Naive B cell (primary cell): ENCODE results near the gene CAMTA1. TPM values are rescaled to one million over a fixed set of nuclear protein-coding genes. Genes with fewer than 3 reads are reported as not detected.

ENCODE experiments used
- ATAC-seq, 2 donors: fragments of 150-1000 bp; cut with Tn5 transposase; 2 replicates each; pipeline ENCODE4 v1.10.0; 2021; ENCODE audit warnings: low read depth in 2 of 2, mild to moderate bottlenecking in 2 of 2, moderate library complexity in 2 of 2
- DNase-seq: peaks from one replicate; pipeline ENCODE4 v3.0.0; 2022
- H3K27ac Mint-ChIP-seq, 6 donors: one replicate each; pipeline ENCODE4 v1.8.0; 2020 to 2022; ENCODE audit warnings: mild to moderate bottlenecking in 6 of 6, mixed read lengths in 6 of 6, moderate library complexity in 5 of 6, inconsistent platforms in 2 of 6
- H3K27me3 Mint-ChIP-seq, 3 donors: one replicate each; pipeline ENCODE4 v1.8.0; 2021 to 2022; ENCODE audit warnings: mixed read lengths in 3 of 3, mild to moderate bottlenecking in 1 of 3
- H3K36me3 Mint-ChIP-seq, 2 donors: one replicate each; pipeline ENCODE4 v1.8.0; 2020 to 2022; ENCODE audit warnings: mixed read lengths in 2 of 2, inconsistent platforms in 1 of 2, mild to moderate bottlenecking in 1 of 2
- H3K4me1 Mint-ChIP-seq, 3 donors: one replicate each; pipeline ENCODE4 v1.8.0; 2020 to 2022; ENCODE audit warnings: mixed read lengths in 3 of 3, inconsistent platforms in 1 of 3, mild to moderate bottlenecking in 1 of 3, moderate library complexity in 1 of 3
- H3K4me3 Mint-ChIP-seq, 8 donors: one replicate each; pipeline ENCODE4 v1.8.0; 2020 to 2022; ENCODE audit warnings: mild to moderate bottlenecking in 8 of 8, mixed read lengths in 8 of 8, moderate library complexity in 8 of 8, inconsistent platforms in 2 of 8
- H3K9me3 Mint-ChIP-seq, 7 donors: one replicate each; pipeline ENCODE4 v1.8.0; 2020 to 2022; ENCODE audit warnings: mixed read lengths in 7 of 7, mild to moderate bottlenecking in 5 of 7, inconsistent platforms in 2 of 7, moderate library complexity in 1 of 7
- polyA plus RNA-seq, 6 donors: library from polyadenylated mRNA; unstranded; fragments of 300-500 nt; fragmentation: Illumina TruSeq; gene quantifications; one replicate each; pipeline ENCODE4 v1.2.3, GENCODE V29; 2021; ENCODE audit warnings: low read depth in 6 of 6

CAMTA1 gene
- polyA plus RNA-seq, 6 donors from 2014 or later, result 75.4 to 140 (median 88.8) TPM

- ATAC-seq, result no peak
- H3K4me1 Mint-ChIP-seq, result no peaks in the 10 kb centered on the region
- peaks cover 0 to 33% (median 6%) of the 10 kb centered on the region in 3 donors for H3K27me3 Mint-ChIP-seq
- H3K36me3 Mint-ChIP-seq, result no peaks in the 10 kb centered on the region
- H3K27ac Mint-ChIP-seq, result no peak overlapping the region
- no peak overlapping the region for H3K4me3 Mint-ChIP-seq
- H3K9me3 Mint-ChIP-seq, result peaks cover 0 to 2% (median 0%) of the 10 kb centered on the region in 7 donors
- DNase-seq, result no peak
Measured at GRCh38 chr1:7022058-7022457, 236.8 kb downstream of the CAMTA1 start.

GRCh38 chr1:7025013-7025412 is 239.8 kb downstream of the CAMTA1 start:
- H3K27me3 Mint-ChIP-seq, result peaks cover 0 to 18% (median 6%) of the 10 kb centered on the region in 3 donors
- no peaks in the 10 kb centered on the region for H3K36me3 Mint-ChIP-seq
- ATAC-seq (no peak), DNase-seq (no peak)
- H3K4me1 Mint-ChIP-seq, result no peaks in the 10 kb centered on the region
- peaks cover 0 to 2% (median 0%) of the 10 kb centered on the region in 7 donors for H3K9me3 Mint-ChIP-seq
- H3K27ac Mint-ChIP-seq, result no peak overlapping the region
- H3K4me3 Mint-ChIP-seq, result no peak overlapping the region

GRCh38 chr1:7026169-7026568 is 240.9 kb downstream of the CAMTA1 start:
- peaks cover 0 to 2% (median 0%) of the 10 kb centered on the region in 7 donors for H3K9me3 Mint-ChIP-seq
- H3K36me3 Mint-ChIP-seq, result no peaks in the 10 kb centered on the region
- H3K4me3 Mint-ChIP-seq, result no peak overlapping the region
- DNase-seq, result no peak
- peaks cover 0 to 15% (median 6%) of the 10 kb centered on the region in 3 donors for H3K27me3 Mint-ChIP-seq
- H3K4me1 Mint-ChIP-seq, result no peaks in the 10 kb centered on the region
- no peak for ATAC-seq
- H3K27ac Mint-ChIP-seq, result no peak overlapping the region

- H3K27ac Mint-ChIP-seq, result no peak overlapping the region
- peaks cover 8 to 10% (median 9%) of the 10 kb centered on the region in 3 donors for H3K27me3 Mint-ChIP-seq
- H3K4me3 Mint-ChIP-seq, result no peak overlapping the region
- no peaks in the 10 kb centered on the region for H3K4me1 Mint-ChIP-seq
- ATAC-seq, result no peak
- H3K9me3 Mint-ChIP-seq, result peaks cover 6 to 29% (median 23%) of the 10 kb centered on the region in 7 donors
- H3K36me3 Mint-ChIP-seq, result peaks cover 9 to 10% of the 10 kb centered on the region in 2 donors
- no peak for DNase-seq
Measured at GRCh38 chr1:7032992-7033391, 247.7 kb downstream of the CAMTA1 start.

- ATAC-seq (no peak), DNase-seq (no peak)
- Mint-ChIP-seq H3K27me3 (peaks cover 9 to 10% (median 9%) of the 10 kb centered on the region in 3 donors), H3K27ac (no peak overlapping the region), H3K9me3 (peaks cover 6 to 29% (median 21%) of the 10 kb centered on the region in 7 donors), H3K4me1 (no peaks in the 10 kb centered on the region), H3K36me3 (peaks cover 9 to 10% of the 10 kb centered on the region in 2 donors), H3K4me3 (no peak overlapping the region)
Measured at GRCh38 chr1:7036386-7036785, 251.1 kb downstream of the CAMTA1 start.

GRCh38 chr1:7039590-7040220 is 254.5 kb downstream of the CAMTA1 start:
- no peak overlapping the region for H3K4me3 Mint-ChIP-seq
- H3K9me3 Mint-ChIP-seq, result peaks cover 0 to under 1% (median 0%) of the 10 kb centered on the region in 7 donors
- H3K27me3 Mint-ChIP-seq, result peaks cover 6 to 19% (median 8%) of the 10 kb centered on the region in 3 donors
- H3K27ac Mint-ChIP-seq, result no peak overlapping the region
- H3K4me1 Mint-ChIP-seq, result no peaks in the 10 kb centered on the region
- ATAC-seq, result no peak
- DNase-seq, result no peak
- no peaks in the 10 kb centered on the region for H3K36me3 Mint-ChIP-seq

GRCh38 chr1:7040969-7041695 is 255.9 kb downstream of the CAMTA1 start:
- no peak overlapping the region for H3K4me3 Mint-ChIP-seq
- H3K36me3 Mint-ChIP-seq, result no peaks in the 10 kb centered on the region
- H3K4me1 Mint-ChIP-seq, result no peaks in the 10 kb centered on the region
- no peak for ATAC-seq
- DNase-seq, result no peak
- H3K9me3 Mint-ChIP-seq, result no peaks in the 10 kb centered on the region
- peaks cover 6 to 28% (median 18%) of the 10 kb centered on the region in 3 donors for H3K27me3 Mint-ChIP-seq
- H3K27ac Mint-ChIP-seq, result no peak overlapping the region

- no peak overlapping the region for H3K4me3 Mint-ChIP-seq
- no peak overlapping the region for H3K27ac Mint-ChIP-seq
- no peaks in the 10 kb centered on the region for H3K4me1 Mint-ChIP-seq
- H3K27me3 Mint-ChIP-seq, result peaks cover 0 to 20% (median 13%) of the 10 kb centered on the region in 3 donors
- ATAC-seq, result no peak
- no peaks in the 10 kb centered on the region for H3K36me3 Mint-ChIP-seq
- no peak for DNase-seq
- H3K9me3 Mint-ChIP-seq, result peaks cover 0 to 4% (median 3%) of the 10 kb centered on the region in 7 donors
Measured at GRCh38 chr1:7042322-7043190, 257.3 kb downstream of the CAMTA1 start.

DNA sequence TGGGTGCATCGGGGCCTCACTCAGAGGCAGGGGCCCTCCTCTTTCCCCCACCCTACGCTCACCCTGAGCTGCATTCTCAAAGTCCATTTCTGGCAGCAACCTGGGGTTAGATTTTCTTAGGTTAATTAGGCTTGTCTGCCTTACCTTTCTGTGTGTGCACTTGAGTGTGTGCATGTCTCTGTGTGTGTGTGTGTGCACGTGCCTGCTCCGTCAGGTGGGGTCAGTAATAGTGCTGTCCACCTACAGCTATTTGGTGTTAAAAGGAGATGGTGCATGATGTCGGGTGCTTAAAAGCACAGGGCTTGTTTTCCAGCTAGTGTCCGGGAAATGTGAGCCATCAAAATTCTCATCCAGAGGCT is 257.9 kb downstream of the CAMTA1 start:
- Mint-ChIP-seq H3K4me1 (no peaks in the 10 kb centered on the region), H3K27me3 (peaks cover 0 to 26% (median 13%) of the 10 kb centered on the region in 3 donors), H3K4me3 (no peak overlapping the region), H3K36me3 (no peaks in the 10 kb centered on the region), H3K27ac (no peak overlapping the region), H3K9me3 (peaks cover 0 to 4% (median 3%) of the 10 kb centered on the region in 7 donors)
- DNase-seq (no peak), ATAC-seq (no peak)

DNA sequence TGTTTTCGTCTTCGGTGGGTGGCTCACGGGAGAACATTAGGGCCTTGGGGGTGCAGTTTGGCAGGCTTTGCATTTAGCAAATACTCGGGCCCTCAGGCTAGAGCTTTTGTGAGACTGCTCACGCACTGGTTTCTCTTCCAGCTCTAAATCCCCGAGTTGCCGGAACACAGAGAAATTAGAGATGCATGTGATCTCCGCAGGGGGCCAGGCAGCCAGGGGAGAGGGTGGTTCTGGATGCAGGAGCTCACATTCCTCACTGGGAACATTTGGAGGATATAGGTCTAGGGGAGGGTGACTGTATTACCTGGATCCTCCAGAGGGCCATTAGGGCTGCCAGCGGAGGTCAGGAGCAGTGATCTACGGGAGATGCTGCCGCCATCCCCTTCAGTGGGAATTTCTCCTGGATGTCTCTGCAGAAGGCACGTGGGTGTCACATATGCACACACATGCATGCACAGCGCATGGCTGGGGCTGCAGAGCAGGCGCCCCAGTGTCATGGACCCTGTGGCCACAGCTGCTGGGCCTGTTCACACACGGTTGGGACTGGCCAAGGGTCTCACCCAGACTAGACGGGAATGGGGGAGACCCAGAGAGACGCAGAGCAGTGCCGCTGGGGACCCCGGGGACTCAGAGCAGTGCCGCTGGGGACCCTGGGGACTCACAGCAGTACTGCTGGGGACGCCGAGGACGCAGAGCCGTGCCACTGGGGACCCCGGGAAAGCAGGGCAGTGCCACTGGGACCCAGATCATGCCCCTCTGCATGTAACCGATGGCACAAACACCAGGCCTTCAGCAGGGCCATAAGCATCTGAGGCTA is 258.7 kb downstream of the CAMTA1 start:
- no peak for ATAC-seq
- Mint-ChIP-seq H3K9me3 (peaks cover 0 to 4% (median 3%) of the 10 kb centered on the region in 7 donors), H3K4me1 (no peaks in the 10 kb centered on the region), H3K27ac (peak overlapping the region in 1 of 6 donors; percentile 1), H3K27me3 (peaks cover 0 to 34% (median 13%) of the 10 kb centered on the region in 3 donors), H3K36me3 (no peaks in the 10 kb centered on the region), H3K4me3 (no peak overlapping the region)
- DNase-seq, result no peak

DNA sequence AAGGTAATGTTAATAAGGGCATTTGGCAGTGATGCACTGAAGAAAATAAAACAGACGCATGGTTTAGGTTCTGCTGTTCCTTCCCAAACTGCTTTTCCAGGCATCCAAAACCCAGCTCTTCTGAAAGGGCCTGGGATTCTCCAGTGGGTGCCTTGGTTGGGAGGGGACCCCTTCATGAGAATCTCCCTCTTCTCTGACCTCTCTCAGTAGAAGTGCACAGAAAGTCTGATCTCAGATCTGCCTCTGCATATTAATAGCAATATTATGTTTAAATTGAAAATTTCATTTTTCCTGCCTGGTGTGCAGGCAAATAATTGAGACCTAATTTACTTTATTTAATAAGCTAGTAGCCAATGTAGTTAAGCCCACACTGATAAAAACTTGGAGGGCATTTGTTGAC is 260.6 kb downstream of the CAMTA1 start:
- peaks cover 0 to 4% (median 3%) of the 10 kb centered on the region in 7 donors for H3K9me3 Mint-ChIP-seq
- H3K4me1 Mint-ChIP-seq, result no peaks in the 10 kb centered on the region
- no peak overlapping the region for H3K27ac Mint-ChIP-seq
- no peak overlapping the region for H3K4me3 Mint-ChIP-seq
- DNase-seq (no peak), ATAC-seq (no peak)
- H3K27me3 Mint-ChIP-seq, result peaks cover 0 to 35% (median 18%) of the 10 kb centered on the region in 3 donors
- no peaks in the 10 kb centered on the region for H3K36me3 Mint-ChIP-seq

DNA sequence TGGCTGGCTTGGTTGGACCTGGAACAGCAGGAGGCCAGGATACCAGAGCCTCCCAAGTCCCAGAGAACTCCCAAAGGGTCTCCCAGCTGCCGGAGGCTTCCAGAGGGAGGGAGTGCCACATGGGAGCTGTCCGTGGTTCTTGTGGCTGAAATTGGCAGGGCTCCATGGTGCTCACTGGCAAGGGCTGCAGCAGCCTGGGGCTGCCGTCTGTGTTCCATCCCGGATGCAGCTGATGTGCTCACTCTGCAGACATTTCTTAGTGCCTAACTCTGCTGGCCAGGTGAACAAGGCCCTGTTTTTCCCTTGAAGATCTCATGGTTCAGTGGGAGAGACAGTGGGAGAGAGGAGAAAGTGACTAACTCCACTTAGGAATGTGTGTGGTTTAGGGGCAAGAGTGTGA is 261.1 kb downstream of the CAMTA1 start:
- ATAC-seq, result no peak
- H3K4me3 Mint-ChIP-seq, result no peak overlapping the region
- H3K4me1 Mint-ChIP-seq, result no peaks in the 10 kb centered on the region
- H3K36me3 Mint-ChIP-seq, result no peaks in the 10 kb centered on the region
- H3K27me3 Mint-ChIP-seq, result peaks cover 0 to 35% (median 18%) of the 10 kb centered on the region in 3 donors
- no peak overlapping the region for H3K27ac Mint-ChIP-seq
- H3K9me3 Mint-ChIP-seq, result peaks cover 0 to 4% (median 3%) of the 10 kb centered on the region in 7 donors
- no peak for DNase-seq

DNA sequence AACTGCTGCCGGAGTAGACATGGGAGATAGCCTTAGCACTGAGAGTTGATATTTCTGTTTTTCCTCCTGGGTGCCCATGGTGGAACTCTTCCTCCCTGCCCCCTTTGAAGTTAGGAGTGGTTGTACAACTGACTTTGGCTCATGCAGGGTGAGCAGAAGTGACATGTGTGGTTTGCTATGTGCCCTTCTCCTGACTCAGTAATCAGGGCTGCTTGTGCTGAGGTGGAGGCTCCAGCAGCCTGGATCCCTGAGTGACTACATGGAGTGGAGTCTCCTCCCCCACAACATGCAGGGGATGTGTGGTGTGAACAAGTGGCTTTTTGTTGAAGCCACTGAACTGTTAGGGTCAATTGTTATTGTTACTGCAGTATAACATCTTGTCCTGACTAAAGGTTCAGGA is 261.6 kb downstream of the CAMTA1 start:
- peak overlapping the region in 1 of 6 donors; percentile 78 for H3K27ac Mint-ChIP-seq
- ATAC-seq (no peak), DNase-seq (no peak)
- H3K4me3 Mint-ChIP-seq, result no peak overlapping the region
- peaks cover 0 to 29% (median 18%) of the 10 kb centered on the region in 3 donors for H3K27me3 Mint-ChIP-seq
- H3K9me3 Mint-ChIP-seq, result peaks cover 0 to 4% (median 3%) of the 10 kb centered on the region in 7 donors
- H3K4me1 Mint-ChIP-seq, result no peaks in the 10 kb centered on the region
- no peaks in the 10 kb centered on the region for H3K36me3 Mint-ChIP-seq
